ENCODE measurements around the gene RPS6KB2.

The RPS6KB2 gene

GRCh38 chr11:67404515-67405195 is 23.6 kb upstream of the RPS6KB2 start:
- TF ChIP-seq CTCF (IDR thresholded peaks at IDR 0.05; ENCODE audit: insufficient read depth, low read length, missing control alignments), result no peak
- CTCF ChIA-PET, result interaction anchor here (47.5 kb wide), 1 partner anchor 36 kb away, joined by 2108 read pairs; the partner anchor contains the start of genes CLCF1 and POLD4
- POLR2A ChIA-PET, result no interaction called here
- no peak overlapping the region for H3K4me3 ChIP-seq (ENCODE audit: low read depth, low read length)
- no peak for DNase-seq (ENCODE audit: low read depth, low spot score)

GRCh38 chr11:67405196-67405567 is 23.1 kb upstream of the RPS6KB2 start:
- ChIA-PET CTCF (no interaction called here), POLR2A (no interaction called here)
- no peak for TF ChIP-seq CTCF (IDR thresholded peaks at IDR 0.05; ENCODE audit: insufficient read depth, low read length, missing control alignments)
- DNase-seq (ENCODE audit: low read depth, low spot score), result no peak
- H3K4me3 ChIP-seq (ENCODE audit: low read depth, low read length), result no peak overlapping the region

- ChIA-PET POLR2A (no interaction called here), CTCF (no interaction called here)
- TF ChIP-seq CTCF (IDR thresholded peaks at IDR 0.05; ENCODE audit: insufficient read depth, low read length, missing control alignments), result no peak
Measured at GRCh38 chr11:67405688-67406339, 22.5 kb upstream of the RPS6KB2 start.

GRCh38 chr11:67406420-67406968 is 21.8 kb upstream of the RPS6KB2 start:
- ChIA-PET CTCF (no interaction called here), POLR2A (interaction anchor here (0.5 to 0.7 kb wide), 2 partner anchors 59 to 91 kb away, joined by 3 to 4 read pairs; no protein-coding TSS in a partner anchor)
- H3K4me3 ChIP-seq (ENCODE audit: low read depth, low read length), result no peak overlapping the region
- TF ChIP-seq CTCF (IDR thresholded peaks at IDR 0.05; ENCODE audit: insufficient read depth, low read length, missing control alignments), result no peak
- DNase-seq (ENCODE audit: low read depth, low spot score), result no peak

More at GRCh38 chr11:67405688-67406339, 22.5 kb upstream of the RPS6KB2 start:
- no peak for DNase-seq (ENCODE audit: low read depth, low spot score)
- H3K4me3 ChIP-seq (ENCODE audit: low read depth, low read length), result no peak overlapping the region

- DNase-seq (ENCODE audit: low read depth, low spot score), result no peak
- POLR2A ChIA-PET, result interaction anchor here (0.5 to 0.7 kb wide), 2 partner anchors 59 to 90 kb away, joined by 3 to 4 read pairs; no protein-coding TSS in a partner anchor
- no peak overlapping the region for H3K4me3 ChIP-seq (ENCODE audit: low read depth, low read length)
- TF ChIP-seq CTCF (IDR thresholded peaks at IDR 0.05; ENCODE audit: insufficient read depth, low read length, missing control alignments), result no peak
- CTCF ChIA-PET, result no interaction called here
Measured at GRCh38 chr11:67406969-67407687, 21.2 kb upstream of the RPS6KB2 start.

- ChIA-PET POLR2A (no interaction called here), CTCF (no interaction called here)
Measured at GRCh38 chr11:67407688-67408163, 20.6 kb upstream of the RPS6KB2 start.

More at GRCh38 chr11:67407688-67408163, 20.6 kb upstream of the RPS6KB2 start:
- DNase-seq (ENCODE audit: low read depth, low spot score), result no peak
- no peak overlapping the region for H3K4me3 ChIP-seq (ENCODE audit: low read depth, low read length)
- TF ChIP-seq CTCF (IDR thresholded peaks at IDR 0.05; ENCODE audit: insufficient read depth, low read length, missing control alignments), result no peak
